DMS153 (cell line): Measurements from ENCODE around the gene P4HA2.
A peak's percentile ranks its signal among the peaks of the same experiment; 100 is the strongest.
"Not testable (repeated sequence)": the region's sequence is repeated elsewhere in the genome, so short reads cannot be mapped to it uniquely, and the experiment has no call there.

Experiments
- DNase-seq: peaks from one replicate; lab custom pipeline; 2025; lab: John Stamatoyannopoulos, UW

The P4HA2 gene

GRCh38 chr5:132199116-132199680 lies 28.5 kb downstream of the P4HA2 start:
- DNase-seq, result no peak

- no peak for DNase-seq
Measured at GRCh38 chr5:132198571-132198970, 29.1 kb downstream of the P4HA2 start.

DNA sequence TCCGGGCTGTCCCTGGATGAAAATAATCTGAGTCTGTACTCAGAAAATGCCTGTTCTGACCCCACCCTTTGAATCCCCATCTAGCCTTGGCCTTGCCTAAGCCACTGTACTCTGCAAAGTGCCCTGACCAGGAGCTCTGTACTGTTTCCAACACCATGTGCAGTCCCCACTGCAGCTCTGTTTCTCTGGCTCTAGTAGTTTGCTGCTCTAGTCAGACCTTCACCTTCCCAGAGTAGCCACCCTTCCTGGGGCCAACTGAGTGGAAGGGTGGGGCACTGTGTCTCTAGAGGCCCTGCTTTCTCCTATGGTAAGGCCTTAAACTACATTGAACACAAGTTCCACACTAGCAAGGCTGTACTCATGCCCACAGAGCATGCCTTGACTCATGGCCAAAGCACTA lies 31.9 kb downstream of the P4HA2 start:
- DNase-seq, result no peak

DNA sequence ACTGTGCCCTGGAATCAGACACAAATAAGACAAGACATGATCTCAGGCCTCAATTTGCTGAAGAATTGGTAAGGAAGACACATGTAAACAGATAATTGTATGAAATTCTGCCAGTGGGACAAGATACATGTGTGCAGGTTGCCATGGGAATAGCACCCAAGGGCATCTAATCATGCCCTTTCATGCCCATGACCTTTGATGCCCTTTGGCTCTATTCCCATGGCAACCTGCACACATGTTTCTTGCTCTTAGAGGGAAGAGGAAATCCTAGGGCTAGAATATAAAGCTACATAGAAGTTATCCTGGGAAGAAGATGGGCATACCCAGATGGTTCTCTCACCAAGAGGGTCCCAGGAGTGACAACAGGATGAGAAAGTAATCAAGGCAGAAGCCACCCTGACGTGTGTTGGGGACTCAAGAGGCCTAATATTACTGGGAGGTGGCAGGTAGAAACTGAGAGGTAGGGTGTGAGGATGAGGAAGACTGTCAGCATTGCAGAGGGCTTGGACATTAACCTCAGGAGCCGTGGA lies 34.4 kb downstream of the P4HA2 start:
- DNase-seq, result no peak

- DNase-seq, result peak; percentile 57
Measured at GRCh38 chr5:132190161-132190817, 37.4 kb downstream of the P4HA2 start.

- DNase-seq, result no peak
Measured at GRCh38 chr5:132184588-132184987, 43.1 kb downstream of the P4HA2 start.

DNA sequence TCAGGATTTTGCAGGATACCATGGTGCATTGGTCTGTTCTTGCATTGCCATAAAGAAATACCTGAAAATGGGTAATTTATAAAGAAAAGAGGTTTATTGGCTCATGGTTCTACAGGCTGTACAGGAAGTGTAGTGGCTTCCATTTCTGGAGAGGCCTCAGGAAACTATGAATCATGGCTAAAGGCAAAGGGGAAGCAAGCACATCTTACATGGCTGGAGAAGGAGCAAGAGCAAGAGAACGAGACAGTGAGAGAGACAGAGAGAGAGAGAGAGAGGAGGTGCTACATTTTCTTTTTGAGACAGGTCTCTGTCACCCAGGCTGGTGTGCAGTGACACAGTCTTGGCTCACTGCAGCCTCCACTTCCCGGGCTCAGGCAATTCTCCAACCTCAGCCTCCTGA lies 43.9 kb downstream of the P4HA2 start:
- DNase-seq, result no peak

DNA sequence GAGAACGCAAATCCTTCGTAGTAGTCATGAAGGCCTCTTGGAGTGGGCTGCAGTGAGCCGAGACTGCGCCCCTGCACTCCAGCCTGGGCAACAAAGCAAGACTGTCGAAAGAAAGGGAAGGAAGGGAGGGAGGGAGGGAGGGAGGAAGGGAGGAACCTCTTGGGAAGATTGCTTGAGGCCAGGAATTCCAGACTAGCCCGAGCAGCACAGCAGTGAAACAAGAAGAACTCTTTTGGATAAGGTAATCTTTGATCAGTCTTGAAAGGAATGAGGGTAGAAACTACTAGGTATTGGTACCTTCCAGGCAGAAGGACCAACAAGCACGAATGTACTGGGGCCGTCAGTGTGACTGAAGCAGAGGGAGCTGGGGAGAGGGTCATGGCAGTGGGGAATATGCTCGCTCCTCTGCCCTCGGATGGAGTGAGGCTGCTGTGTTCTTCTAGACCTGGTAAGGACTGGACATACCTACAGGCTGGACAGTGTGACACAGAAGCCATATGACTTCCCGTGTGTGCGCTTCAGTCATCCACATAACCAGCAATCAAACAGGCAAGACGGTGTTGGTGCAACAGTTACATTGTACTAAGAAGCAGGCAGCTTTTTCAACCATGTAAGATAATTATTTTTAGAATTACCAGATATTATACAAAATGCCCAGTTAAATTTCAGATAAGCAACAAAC lies 45.2 kb downstream of the P4HA2 start:
- DNase-seq, result no peak

- DNase-seq, result no peak
Measured at GRCh38 chr5:132181011-132181629, 46.5 kb downstream of the P4HA2 start.

GRCh38 chr5:132180134-132180745 lies 47.4 kb downstream of the P4HA2 start:
- DNase-seq, result no peak

- no peak for DNase-seq
Measured at GRCh38 chr5:132179405-132179804, 48.2 kb downstream of the P4HA2 start.

- DNase-seq, result no peak
Measured at GRCh38 chr5:132177691-132178149, 49.9 kb downstream of the P4HA2 start.

GRCh38 chr5:132176987-132177386 lies 50.7 kb downstream of the P4HA2 start:
- no peak for DNase-seq

GRCh38 chr5:132176521-132176945 lies 51.1 kb downstream of the P4HA2 start:
- DNase-seq, result no peak

- DNase-seq, result no peak
Measured at GRCh38 chr5:132162945-132163344, 64.7 kb downstream of the P4HA2 start.

DNA sequence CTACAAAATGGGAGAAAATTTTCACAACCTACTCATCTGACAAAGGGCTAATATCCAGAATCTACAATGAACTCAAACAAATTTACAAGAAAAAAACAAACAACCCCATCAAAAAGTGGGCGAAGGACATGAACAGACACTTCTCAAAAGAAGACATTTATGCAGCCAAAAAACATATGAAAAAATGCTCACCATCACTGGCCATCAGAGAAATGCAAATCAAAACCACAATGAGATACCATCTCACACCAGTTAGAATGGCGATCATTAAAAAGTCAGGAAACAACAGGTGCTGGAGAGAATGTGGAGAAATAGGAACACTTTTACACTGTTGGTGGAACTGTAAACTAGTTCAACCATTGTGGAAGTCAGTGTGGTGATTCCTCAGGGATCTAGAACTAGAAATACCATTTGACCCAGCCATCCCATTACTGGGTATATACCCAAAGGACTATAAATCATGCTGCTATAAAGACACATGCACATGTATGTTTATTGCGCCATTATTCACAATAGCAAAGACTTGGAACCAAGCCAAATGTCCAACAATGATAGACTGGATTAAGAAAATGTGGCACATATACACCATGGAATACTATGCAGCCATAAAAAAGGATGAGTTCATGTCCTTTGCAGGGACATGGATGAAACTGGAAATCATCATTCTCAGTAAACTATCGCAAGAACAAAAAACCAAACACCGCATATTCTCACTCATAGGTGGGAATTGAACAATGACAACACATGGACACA lies 65.9 kb downstream of the P4HA2 start:
- DNase-seq, result not testable (repeated sequence)

DNA sequence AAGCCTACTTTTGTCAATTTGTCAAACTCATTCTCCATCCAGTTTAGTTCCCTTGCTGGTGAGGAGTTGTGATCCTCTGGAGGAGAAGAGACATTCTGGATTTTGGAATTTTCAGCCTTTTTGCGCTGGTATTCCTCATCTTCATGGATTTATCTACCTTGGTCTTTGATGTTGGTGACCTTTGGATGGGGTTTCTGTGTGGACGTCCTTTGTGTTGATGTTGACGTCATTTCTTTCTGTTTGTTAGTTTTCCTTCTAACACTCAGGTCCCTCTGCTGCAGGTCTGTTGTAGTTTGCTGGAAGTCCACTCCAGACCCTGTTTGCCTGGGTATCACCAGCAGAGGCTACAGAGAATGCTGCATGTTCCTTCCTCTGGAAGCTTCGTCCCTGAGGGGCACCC lies 71.2 kb downstream of the P4HA2 start:
- DNase-seq, result no peak

DNA sequence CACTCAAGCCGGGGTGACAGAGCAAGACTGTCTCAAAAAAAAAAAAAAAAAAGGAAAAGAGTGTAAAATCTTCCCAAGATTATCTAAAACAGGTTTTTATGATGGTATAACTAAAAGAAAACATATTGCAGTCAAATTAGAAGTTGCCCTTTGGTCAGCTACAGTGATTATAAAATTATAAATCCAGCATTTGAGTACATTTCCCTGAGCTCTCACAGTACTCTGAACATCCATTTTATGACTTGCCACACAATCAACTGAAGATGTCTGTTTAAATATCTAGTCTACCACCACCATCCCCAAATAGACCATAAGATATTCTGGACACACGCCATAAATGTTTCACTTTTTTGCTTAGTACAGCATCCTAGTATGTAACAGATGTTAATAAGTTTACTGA lies 77.1 kb downstream of the P4HA2 start:
- no peak for DNase-seq

DNA sequence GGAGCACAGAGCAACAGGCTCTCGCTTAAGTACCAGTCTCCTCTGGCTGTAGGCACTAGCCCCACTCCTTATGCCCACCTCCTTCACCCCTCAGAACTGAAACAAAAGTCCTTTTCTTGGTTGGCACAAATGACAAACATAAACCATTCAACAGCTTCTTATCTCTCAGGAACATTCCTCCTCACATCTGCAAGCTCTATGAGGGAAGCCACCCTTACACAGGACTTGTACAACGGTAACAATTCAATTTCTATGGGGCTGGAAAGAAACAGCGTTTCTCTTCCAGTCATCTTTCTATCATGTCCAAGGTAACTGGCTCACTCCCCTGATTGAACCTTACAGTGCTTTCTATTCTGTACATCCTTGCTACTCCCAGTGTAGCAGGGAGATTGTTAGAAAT lies 80.0 kb downstream of the P4HA2 start:
- DNase-seq, result no peak

DNA sequence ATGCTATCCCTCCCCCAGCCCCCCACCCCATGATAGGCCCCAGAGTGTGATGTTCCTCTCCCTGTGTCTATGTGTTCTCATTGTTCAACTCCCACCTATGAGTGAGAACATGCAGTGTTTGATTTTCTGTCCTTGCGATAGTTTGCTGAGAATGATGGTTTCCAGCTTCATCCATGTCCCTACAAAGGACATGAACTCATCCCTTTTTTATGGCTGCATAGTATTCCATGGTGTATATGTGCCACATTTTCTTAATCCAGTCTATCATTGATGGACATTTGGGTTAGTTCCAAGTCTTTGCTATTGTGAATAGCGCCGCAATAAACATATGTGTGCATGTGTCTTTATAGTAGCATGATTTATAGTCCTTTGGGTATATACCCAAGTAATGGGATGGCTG lies 82.3 kb downstream of the P4HA2 start:
- not testable (repeated sequence) for DNase-seq

DNA sequence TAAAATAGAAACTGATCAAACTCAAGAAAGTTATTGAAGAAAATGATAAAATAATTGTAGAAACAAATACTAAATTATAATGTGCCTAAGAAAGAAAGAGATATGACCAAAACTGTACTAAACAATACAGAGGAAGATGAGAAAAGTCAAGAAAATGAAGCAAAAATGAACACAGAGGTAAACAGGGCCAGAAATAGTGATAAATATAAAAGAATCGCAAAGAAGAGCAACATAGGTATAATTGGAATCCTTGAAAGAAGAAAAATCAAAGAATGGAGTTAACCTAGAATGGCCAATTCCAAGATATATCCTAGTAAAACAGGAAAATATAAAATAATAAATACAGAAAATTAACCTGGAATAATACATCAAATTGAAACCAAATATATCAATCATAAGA lies 84.5 kb downstream of the P4HA2 start:
- no peak for DNase-seq

DNA sequence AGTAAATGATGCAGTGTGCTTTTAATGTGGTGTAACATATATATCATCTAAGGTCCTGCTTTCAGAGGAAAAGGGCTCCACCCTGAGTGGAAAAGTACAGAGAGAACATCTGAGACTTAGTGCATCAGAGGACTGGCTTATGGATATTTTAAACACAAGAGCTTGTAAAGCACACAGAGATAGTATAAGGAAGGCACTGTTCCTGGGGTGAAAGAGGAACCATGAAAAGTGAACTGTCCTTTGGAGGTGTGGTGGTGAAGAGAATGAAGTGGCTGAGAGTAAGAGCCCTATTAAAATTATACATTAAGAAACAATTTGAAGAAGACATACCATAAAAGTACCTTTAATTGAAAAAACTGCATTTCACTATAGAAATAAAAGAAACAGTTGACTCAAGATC lies 85.2 kb downstream of the P4HA2 start:
- DNase-seq, result no peak
